HK-2 (cell line): ENCODE data around the gene ENTPD6.
"Not testable (repeated sequence)": the region's sequence is repeated elsewhere in the genome, so short reads cannot be mapped to it uniquely, and the experiment has no call there.

Experiments used
- DNase-seq: peaks from one replicate; pipeline ENCODE4 v3.0.0-alpha.2; 2018; ENCODE audit not compliant: unreplicated experiment

The ENTPD6 gene

DNA sequence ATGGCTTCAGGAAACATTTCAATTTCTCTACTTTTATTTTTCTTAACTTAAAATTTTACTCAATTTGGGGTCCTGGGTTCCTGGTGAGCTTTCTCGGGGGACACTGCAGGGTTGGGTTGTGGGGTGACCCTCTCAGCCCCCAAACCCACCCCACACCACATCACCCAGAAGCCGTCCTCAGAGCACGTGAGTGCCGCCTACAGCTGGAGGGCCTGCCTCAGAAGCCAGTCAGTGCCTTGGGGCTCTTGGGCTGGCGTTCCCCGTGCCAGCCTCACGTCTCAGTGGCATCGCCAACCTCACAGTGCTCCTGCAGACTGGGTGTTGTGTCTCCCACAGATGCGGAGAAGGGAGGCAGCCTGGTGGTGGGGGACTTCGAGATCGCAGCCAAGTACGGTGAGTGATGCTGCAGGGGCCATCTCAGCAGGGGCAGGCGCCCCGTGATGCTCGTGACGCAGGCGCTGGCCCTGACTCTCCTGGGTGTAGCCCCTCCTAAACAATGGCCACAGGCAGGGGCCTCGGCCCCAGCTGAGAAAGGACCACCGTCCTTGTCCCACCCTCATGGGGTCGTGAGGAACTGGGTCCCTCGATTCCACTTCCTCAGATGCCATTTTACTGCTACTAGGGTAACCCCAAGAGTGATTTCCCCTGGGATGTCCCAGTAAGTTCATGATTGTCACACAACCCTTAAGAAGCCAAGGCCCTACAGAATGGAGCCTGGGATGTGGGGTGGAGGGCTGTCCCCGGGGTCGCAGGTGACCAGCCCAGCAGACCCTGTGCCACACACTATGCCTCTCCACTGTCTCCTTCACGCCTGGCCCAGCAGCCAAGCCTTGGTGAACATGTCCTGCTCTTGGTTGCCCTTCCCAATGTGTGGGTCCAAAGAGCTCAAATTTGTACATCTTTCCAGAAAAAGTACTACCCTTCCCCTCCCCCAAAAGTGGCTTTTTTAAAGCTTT lies 28.5 kb downstream of the ENTPD6 start:
- DNase-seq, result no peak

DNA sequence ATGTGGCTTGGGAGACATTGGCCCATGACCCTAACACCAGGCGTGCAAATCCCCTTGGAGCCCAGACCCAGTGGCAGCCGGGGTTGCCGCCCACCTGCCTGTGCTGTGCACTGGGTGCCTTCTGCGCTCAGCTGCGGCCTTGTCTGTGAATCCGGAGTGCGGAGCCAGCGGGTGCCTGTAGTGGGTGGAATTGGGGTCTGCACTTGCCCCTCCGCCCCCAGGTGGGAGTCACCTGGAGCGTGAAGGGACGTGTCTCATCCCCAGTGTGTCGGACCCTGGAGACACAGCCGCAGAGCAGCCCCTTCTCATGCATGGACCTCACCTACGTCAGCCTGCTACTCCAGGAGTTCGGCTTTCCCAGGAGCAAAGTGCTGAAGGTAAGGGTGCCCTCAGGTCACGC lies 29.4 kb downstream of the ENTPD6 start:
- DNase-seq, result no peak

DNA sequence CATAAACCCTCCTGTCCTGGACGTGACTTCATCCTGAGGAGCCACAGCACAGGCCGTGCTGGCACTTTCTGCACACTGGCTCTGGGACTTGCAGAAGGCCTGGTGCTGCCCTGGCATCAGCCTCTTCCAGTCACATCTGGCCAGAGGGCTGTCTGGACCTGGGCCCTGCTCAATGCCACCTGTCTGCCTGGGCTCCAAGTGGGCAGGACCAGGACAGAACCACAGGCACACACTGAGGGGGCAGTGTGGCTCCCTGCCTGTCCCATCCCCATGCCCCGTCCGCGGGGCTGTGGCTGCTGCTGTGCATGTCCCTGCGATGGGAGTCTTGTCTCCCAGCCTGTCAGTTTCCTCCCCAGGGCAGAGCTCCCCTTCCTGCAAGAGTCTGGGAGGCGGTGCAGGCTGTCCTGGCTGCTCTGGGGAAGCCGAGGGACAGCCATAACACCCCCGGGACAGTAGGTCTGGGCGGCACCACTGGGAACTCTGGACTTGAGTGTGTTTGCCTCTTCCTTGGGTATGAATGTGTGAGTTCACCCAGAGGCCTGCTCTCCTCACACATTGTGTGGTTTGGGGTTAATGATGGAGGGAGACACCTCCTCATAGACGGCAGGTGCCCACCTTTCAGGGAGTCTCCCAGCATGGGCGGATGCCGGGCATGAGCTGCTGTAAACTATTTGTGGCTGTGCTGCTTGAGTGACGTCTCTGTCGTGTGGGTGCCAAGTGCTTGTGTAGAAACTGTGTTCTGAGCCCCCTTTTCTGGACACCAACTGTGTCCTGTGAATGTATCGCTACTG lies 30.3 kb downstream of the ENTPD6 start:
- DNase-seq, result no peak

DNA sequence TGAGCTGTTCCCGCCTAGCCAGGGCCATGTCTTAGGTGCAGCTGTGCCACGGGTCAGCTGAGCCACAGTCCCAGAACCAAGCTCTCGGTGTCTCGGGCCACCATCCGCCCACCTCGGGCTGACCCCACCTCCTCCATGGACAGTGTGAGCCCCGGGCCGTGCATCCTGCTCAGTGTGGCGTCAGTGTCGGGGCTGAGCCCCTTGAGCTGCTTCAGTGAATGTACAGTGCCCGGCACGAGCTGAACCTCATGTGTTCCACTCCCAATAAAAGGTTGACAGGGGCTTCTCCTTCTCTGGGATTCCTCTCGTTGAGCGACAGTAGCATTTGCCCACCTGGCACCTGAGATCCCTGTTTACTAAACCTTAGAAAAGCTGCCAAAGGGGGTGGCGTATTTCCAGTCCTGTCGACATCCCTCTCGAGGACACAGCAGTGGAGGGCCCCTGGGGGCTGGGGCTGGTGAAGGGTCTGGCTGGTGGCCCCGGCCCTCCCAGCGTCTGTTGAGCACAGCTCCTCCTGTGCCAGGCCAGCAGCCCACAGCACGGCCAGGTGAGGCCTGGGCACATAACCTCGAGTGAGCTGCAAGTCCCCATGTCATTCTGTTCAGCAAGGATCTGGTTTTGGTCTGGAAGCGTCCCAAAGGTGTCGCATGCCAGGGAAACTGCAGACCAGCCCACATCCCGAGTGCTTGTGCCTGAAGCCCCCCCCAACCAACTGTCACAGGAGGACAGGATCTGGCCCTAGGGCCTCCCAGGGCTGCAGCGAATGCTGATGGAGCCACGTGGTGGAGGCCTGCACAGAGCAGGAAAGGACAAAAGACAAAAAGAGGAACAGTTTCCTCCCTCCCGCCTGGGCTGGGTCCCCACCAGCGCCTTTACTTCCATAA lies 31.2 kb downstream of the ENTPD6 start:
- DNase-seq, result no peak

DNA sequence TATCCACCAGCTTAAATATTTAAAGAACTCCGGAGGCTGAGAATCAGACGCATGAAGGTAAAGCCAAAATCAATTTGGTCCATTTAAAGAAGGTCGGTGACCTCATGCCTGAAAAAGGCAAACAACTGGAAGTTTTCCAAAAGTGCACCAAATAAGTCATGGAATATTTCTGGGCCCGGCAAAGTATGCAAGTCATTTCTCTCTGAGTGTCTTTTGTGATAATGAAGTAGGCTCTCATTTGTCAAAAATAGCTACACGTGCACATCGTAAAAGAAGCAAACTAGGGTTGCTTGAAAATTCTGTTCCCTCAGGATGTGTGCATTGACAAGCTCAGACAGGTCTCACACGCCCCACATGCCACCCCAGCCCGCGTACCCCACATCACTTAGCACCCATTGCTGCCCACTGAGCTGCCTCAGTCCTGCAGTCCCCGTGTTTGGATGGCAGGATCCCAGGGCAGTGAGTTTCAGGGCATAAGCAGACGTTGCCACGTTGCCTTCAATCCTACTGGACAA lies 31.9 kb downstream of the ENTPD6 start:
- no peak for DNase-seq

DNA sequence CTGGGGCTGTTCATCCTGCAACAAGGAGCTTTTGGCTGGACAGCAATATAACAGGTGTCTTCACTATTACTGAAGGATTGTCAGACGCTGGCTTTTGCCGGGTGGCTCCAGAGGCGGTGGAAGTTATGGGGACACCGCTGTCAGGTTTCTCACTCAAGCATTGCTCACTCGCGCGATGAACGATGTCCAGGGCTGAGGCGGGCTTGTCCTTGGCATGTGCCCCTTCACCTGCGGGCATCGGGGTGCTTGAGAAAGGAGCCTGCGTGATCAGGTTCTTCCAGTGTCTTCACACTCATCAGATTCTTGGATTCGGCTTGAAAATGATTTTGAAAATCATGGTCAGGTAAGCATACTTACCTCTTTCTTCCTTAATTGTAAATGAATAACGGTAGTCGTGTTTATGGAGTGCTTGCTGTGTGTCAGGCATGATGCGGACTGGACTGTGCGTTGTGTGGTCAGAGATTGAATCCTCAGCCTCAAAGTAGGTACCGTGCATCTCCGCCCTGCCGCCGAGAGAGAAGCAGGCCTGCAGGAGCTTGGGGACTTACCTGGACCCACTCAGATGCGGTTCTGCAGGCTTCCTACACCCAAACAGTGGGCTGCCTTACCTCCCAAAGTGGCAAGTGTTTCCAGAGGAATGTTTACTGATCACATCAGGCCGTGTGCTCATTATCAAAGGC lies 34.1 kb downstream of the ENTPD6 start:
- no peak for DNase-seq

DNA sequence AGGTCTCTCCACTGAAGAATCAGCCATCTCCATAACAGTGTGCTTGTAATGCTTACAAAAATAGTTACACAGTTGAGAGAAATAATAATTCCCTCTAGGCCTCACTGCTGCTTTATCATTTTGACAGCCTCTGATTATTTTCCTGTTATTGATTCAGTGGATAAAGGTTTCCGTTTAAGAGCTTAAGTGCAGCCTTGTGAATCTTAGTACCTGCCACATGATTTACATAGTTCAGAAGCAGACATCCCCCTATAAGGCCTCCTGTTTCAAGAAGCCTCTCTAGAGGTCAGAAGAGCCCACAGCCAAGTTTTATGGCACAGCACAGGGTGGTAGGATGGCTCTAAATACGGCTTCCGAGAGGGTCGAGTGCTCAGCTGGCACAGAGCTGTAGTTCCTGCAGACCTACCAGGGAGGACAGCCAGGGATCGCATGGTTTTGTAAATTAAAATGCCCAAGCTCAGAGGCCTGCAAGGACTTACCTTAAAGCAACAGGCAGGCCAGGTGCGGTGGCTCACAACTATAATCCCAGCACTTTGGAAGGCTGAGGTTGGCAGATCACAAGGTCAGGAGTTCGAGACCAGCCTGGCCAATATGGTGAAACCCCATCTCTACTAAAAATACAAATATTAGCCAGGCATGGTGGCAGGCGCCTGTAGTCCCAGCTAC lies 34.8 kb downstream of the ENTPD6 start:
- DNase-seq, result no peak

DNA sequence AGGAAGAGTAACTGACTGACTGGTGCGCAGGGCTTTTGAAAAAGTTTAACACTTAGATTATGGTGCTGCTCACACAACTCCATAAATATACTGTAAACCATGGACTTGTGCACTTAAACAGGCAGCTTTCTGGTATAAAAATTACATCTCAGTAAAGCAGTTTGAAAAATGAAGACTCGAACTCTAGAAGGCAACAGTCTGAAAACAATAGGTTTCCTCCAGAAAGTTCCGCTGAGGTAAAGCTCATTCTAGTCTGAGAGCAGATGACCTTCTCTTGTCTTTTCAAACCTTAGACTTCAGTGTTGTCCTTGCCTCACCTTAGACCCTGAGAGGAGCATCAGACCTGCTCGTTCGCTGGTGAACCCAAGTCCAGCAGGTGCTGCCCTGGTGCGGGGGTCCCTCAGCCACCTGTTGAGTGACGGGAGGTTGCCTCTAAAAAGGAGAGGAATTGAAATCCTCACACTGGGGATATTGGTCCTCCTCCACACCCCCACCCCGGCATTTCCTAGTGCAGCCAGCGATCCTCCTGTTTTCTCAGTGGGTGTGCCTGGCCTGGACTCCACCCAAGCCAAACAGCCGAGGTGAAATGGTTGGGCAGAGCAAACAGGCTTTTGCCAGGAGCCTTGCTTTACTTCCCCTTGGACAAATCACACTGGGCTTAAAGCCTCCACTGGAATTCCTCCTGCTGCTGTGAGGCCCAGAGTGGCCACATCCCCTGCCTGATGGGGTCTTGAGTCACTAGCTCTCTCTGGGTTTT lies 37.7 kb downstream of the ENTPD6 start:
- DNase-seq, result peak; percentile 66

DNA sequence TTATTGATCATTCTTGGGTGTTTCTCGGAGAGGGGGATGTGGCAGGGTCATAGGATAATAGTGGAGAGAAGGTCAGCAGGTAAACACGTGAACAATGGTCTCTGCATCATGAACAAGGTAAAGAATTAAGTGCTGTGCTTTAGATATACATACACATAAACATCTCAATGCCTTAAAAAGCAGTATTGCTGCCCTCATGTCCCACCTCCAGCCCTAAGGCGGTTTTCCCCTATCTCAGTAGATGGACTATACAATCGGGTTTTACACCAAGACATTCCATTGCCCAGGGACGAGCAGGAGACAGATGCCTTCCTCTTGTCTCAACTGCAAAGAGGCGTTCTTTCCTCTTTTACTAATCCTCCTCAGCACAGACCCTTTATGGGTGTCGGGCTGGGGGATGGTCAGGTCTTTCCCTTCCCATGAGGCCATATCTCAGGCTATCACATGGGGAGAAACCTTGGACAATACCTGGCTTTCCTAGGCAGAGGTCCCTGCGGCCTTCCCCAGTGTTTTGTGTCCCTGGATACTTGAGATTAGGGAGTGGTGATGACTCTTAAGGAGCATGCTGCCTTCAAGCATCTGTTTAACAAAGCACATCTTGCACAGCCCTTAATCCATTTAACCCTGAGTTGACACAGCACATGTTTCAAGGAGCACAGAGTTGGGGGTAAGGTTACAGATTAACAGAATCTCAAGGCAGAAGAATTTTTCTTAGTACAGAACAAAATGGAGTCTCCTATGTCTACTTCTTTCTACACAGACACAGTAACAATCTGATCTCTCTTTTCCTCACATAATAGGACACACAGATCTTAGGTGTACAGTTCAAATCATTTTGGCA lies 38.7 kb downstream of the ENTPD6 start:
- not testable (repeated sequence) for DNase-seq

DNA sequence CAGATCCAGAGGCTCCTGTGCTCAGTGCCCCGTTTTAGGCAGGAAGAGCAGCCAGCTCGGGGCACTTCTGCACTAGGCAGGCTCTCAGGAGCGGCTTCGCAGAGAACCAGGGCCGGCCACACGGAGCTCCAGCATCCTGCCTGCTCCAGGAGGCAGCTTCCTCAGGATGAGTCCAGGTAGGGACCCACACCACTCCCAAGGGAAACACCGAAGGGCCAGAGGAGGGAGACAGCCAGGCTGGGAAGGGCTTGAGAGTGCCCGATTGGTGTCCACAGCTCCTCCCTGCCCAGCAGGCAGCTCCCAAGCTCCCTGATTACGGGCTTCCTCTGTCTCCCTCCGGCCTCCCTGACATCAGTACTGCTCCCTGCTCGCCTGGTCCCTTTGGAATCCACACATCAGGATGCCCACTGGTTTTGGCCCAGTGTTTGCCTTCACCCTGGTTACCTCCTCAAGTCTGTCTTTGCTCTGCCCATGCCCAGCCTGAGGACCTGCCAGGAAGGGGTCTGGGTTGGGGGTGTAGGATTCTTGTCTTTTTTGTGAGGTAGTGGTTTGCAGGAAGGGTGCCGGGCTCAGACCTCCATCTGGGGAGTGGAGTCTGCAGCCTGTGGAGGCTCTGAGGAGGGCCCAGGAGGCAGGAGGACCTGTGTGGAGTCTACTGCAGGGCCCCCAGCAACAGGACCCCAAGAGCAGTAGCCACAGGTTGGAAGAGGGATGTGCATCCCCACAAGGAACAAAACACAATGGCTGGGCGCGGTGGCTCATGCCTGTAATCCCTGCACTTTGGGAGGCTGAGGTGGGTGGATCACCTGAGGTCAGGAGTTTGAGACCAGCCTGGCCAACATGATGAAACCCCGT lies 41.2 kb downstream of the ENTPD6 start:
- DNase-seq, result no peak

DNA sequence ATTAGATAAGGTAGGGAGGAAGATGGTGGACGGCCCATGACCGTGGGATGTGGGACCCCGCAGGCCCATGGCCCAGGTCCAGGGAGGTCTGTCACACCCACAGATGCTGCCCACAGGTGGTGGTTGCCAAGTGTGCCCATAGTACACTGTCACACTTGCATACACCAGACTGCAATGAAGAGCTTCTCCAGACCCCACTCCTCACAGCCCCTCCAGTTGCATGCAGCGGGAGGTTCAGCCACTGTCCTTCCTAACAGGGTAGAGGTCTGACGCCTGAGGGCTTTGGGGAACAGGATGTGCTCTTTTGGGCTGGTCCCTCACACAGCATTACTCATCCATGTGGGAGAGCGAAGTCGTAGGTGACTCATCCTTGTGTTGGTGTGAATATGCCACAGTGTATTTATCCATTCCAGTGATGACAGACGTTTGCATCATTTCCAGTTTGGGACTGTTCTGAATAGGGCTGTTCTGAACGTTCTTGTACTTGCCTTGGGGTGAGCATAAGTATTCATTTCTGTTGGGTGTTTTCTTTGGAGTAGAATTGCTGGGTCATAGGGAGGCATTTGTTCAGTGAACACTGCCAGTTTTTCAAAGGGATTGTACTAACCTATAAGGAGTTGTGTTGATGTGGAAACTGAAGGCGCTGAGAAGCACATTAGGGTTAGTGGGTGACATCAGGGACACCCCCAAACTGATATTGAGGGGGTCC lies 42.3 kb downstream of the ENTPD6 start:
- peak; percentile 81 for DNase-seq

DNA sequence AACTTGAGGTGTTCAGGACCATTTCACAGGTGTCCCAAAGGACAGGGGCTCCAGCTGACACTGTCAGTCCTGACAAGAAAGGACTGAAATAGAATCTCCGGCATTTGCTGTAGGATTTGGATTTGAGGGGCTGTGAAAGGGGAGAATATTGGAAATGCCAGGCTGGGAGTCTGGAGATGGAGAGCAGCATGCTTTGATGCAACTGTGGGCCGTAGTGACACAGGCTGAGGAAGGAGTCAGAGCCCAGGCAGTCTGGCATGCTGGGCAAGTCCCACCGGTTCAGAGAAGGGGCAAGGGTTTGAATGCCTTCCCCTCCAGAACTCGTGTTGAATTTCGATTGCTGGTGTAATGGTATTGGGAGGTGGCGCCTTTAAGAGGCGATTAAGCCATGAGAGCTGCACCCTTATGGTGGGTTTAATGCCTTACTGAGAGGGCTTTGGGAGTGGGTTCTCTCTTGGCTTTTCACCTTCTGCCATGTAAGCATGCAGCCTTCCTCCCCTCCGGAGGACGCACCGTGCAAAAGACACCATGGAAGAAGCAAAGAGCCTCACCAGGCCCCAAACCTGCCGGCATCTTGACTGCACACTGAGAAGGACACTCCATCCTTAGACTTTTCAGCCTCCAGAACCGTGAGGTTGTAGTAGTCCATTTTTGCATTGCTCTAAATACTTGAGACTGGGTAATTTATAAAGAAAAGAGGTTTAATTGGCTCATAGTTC lies 43.0 kb downstream of the ENTPD6 start:
- DNase-seq, result no peak

DNA sequence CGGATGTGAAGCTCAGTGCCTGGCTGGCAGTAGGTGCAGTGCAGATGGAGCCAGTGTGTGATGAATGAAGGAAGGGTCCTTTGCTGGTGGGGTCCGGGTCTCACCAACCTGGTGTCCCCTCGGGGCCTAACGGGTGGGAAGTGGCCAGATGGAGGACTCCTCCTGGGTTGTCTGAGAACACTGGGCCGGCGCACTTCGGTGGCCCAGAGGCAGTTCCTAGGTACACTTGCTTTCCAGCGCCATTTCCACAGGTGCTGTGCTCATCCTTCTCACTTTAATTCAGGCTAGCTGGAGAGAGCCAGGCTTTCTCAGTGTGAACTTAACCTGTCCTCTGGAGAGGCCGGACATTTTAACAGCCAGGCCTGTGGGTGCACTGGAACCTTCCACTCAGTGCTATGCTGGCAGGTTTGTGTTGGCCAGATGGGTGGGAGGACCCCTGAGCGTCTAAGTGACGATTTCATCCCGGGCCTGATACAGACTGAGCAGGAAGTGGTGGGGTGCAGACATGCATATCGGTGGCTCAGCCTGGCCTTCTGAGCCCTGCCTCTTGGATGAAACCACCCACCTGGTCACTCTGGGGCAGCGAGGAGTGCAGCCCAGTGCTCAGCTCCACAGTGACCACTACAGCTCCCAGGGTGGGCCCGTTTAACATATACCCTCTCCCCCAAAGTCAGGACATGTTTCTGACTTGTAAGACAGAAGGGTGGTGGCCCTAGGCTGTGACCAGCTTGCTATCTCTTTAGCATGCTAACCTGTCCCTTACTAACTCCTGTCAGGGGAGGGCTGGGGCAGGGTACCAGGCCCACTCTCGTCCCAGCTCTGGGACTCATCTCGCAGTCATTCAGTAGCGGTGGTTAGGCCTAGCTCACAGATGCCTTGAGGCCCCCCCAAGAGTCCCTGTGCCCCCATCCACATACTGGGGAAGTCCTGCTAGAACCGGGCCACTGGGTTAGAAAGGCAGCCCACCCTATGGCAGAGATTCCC lies 44.2 kb downstream of the ENTPD6 start:
- peak; percentile 42 for DNase-seq

DNA sequence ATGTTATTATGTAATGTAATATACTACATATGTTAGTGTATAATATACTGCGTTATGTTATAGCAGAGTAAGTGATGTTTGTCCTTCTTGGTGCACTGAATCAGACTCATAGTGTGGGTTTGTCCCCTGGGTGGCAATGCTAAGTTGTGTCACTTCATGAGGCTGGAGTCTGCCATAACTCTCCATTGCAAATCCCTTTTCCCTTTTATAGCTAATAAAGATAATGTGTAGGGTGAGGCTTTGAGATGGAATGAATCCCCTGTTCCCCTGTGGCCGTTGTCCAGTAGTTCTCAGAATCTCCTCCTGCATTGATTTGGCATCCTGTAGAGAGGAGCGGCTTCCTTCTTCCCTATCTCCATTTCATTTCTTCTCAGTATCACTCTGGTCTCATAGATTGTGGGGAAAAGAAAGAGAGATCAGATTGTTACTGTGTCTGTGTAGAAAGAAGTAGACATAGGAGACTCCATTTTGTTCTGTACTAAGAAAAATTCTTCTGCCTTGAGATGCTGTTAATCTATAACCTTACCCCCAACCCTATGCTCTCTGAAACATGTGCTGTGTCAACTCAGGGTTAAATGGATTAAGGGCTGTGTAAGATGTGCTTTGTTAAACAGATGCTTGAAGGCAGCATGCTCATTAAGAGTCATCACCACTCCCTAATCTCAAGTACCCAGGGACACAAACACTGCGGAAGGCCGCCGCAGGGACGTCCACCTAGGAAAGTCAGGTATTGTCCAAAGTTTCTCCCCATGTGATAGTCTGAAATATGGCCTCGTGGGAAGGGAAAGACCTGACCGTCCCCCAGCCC lies 45.5 kb downstream of the ENTPD6 start:
- not testable (repeated sequence) for DNase-seq

DNA sequence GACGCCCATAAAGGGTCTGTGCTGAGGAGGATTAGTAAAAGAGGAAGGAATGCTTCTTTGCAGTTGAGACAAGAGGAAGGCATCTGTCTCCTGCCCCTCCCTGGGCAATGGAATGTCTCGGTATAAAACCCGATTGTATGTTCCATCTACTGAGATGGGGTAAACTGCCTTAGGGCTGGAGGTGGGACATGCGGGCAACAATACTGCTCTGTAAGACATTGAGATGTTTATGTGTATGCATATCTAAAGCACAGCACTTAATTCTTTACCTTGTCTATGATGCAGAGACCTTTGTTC lies 46.1 kb downstream of the ENTPD6 start:
- DNase-seq, result not testable (repeated sequence)
